Prostate gland (tissue), 2 donors: ENCODE results near the gene FOXJ3. TPM values are rescaled to one million over a fixed set of nuclear protein-coding genes. Genes with fewer than 3 reads are reported as not detected.

Experiments used
- DNase-seq: peaks from one replicate; pipeline ENCODE4 v3.0.0-alpha.2; 2019; ENCODE audit warnings: low spot score
- H3K27ac ChIP-seq, 2 donors: fragments of 200-600 bp; sonication (generic); 2 replicates each; pipeline ENCODE4 v1.5.1; 2017 to 2019
- H3K27me3 ChIP-seq: fragments of 200-600 bp; sonication (generic); replicated peaks from 2 replicates; pipeline ENCODE4 v1.5.1; 2019; ENCODE audit not compliant: insufficient read depth
- H3K36me3 ChIP-seq, 2 donors: fragments of 200-600 bp; sonication (generic); 1 replicate in 1 of 2; 2 replicates in 1 of 2; pipeline versions ENCODE4 v1.5.1 to v1.8.1; 2017 to 2019
- H3K4me1 ChIP-seq: fragments of 200-600 bp; sonication (generic); replicated peaks from 2 replicates; pipeline ENCODE4 v1.5.1; 2019
- H3K4me3 ChIP-seq, 2 donors: fragments of 200-600 bp; sonication (generic); 2 replicates each; pipeline ENCODE4 v1.5.1; 2017 to 2019
- H3K9me3 ChIP-seq: fragments of 200-600 bp; sonication (generic); 2 replicates; pipeline ENCODE4 v1.5.1; 2017
- CTCF ChIP-seq, 4 experiments: fragments of 200-600 bp in 2 of 4; fragments of 450-650 bp in 2 of 4; sonication (generic) in 2 of 4; IDR thresholded peaks; 1 replicate in 3 of 4; 2 replicates in 1 of 4; pipeline ENCODE4 v1.5.1; 2016 to 2019; ENCODE audit warnings: antibody characterized with exemption in 4 of 4, mild to moderate bottlenecking in 2 of 4, moderate library complexity in 2 of 4
- POLR2A ChIP-seq: fragments of 450-650 bp; IDR thresholded peaks from one replicate; pipeline ENCODE4 v1.6.1; 2016; ENCODE audit warnings: antibody characterized with exemption, mild to moderate bottlenecking
- POLR2AphosphoS5 ChIP-seq: sonication (generic); formaldehyde crosslinking; IDR thresholded peaks from one replicate; pipeline ENCODE4 v1.6.1; 2017; ENCODE audit warnings: antibody characterized with exemption
- WGBS: methylation state at CpG from one replicate; pipeline ENCODE4 v1.1.5; 2018; 5-methylcytosine and 5-hydroxymethylcytosine counted together
- intact Hi-C: fragments of 100-400 bp; cut with DNase I; formaldehyde crosslinking; loops from one replicate; pipeline ENCODE4 v1.14.2; 2022
- total RNA-seq, 2 donors: library from RNA; depleted of rRNA; stranded (reverse); fragments of >200 nt; gene quantifications; one replicate each; pipeline ENCODE4 v1.1.0, GENCODE V29; 2016

Gene FOXJ3
- total RNA-seq, 2 donors from 2014 or later, result 54.1 to 58.5 TPM

- no peaks in the 10 kb centered on the region for H3K9me3 ChIP-seq
- no peak for TF ChIP-seq POLR2AphosphoS5
- TF ChIP-seq POLR2A, result no peak
- no peak for TF ChIP-seq CTCF (IDR thresholded peaks at IDR 0.05)
- no peaks in the 10 kb centered on the region for H3K36me3 ChIP-seq
- no peaks in the 10 kb centered on the region for H3K4me1 ChIP-seq
- H3K27me3 ChIP-seq, result no peaks in the 10 kb centered on the region
- no peak for DNase-seq
- no peak overlapping the region for H3K27ac ChIP-seq
- H3K4me3 ChIP-seq, result no peak overlapping the region
- intact Hi-C loops, result no loop called here
- 81% methylated on average over 5 of the region's 5 CpGs for WGBS
Observed at GRCh38 chr1:42141978-42142377, 193.1 kb downstream of the FOXJ3 start.

GRCh38 chr1:42140191-42140590 lies 194.8 kb downstream of the FOXJ3 start:
- TF ChIP-seq POLR2A (no peak), CTCF (IDR thresholded peaks at IDR 0.05) (no peak), POLR2AphosphoS5 (no peak)
- WGBS, result 100% methylated on average over 2 of the region's 2 CpGs
- Histone ChIP-seq H3K4me3 (no peak overlapping the region), H3K27ac (no peak overlapping the region), H3K36me3 (no peaks in the 10 kb centered on the region), H3K4me1 (no peaks in the 10 kb centered on the region), H3K9me3 (no peaks in the 10 kb centered on the region), H3K27me3 (no peaks in the 10 kb centered on the region)
- intact Hi-C loops, result no loop called here
- no peak for DNase-seq

GRCh38 chr1:42139444-42139843 lies 195.6 kb downstream of the FOXJ3 start:
- H3K4me3 ChIP-seq, result no peak overlapping the region
- intact Hi-C loops, result no loop called here
- WGBS, result 96% methylated on average over 3 of the region's 3 CpGs
- no peaks in the 10 kb centered on the region for H3K9me3 ChIP-seq
- H3K4me1 ChIP-seq, result no peaks in the 10 kb centered on the region
- no peaks in the 10 kb centered on the region for H3K36me3 ChIP-seq
- DNase-seq, result no peak
- no peaks in the 10 kb centered on the region for H3K27me3 ChIP-seq
- H3K27ac ChIP-seq, result no peak overlapping the region
- TF ChIP-seq CTCF (IDR thresholded peaks at IDR 0.05) (no peak), POLR2A (no peak), POLR2AphosphoS5 (no peak)

GRCh38 chr1:42138586-42138985 lies 196.4 kb downstream of the FOXJ3 start:
- no peak overlapping the region for H3K4me3 ChIP-seq
- intact Hi-C loops, result no loop called here
- no peaks in the 10 kb centered on the region for H3K36me3 ChIP-seq
- H3K27me3 ChIP-seq, result no peaks in the 10 kb centered on the region
- DNase-seq, result no peak
- H3K9me3 ChIP-seq, result no peaks in the 10 kb centered on the region
- no peak overlapping the region for H3K27ac ChIP-seq
- 97% methylated on average over 4 of the region's 4 CpGs for WGBS
- no peaks in the 10 kb centered on the region for H3K4me1 ChIP-seq
- TF ChIP-seq POLR2A (no peak), POLR2AphosphoS5 (no peak), CTCF (IDR thresholded peaks at IDR 0.05) (no peak)

- Histone ChIP-seq H3K27ac (no peak overlapping the region), H3K9me3 (no peaks in the 10 kb centered on the region), H3K27me3 (no peaks in the 10 kb centered on the region), H3K4me1 (no peaks in the 10 kb centered on the region), H3K4me3 (no peak overlapping the region), H3K36me3 (no peaks in the 10 kb centered on the region)
- no peak for DNase-seq
- intact Hi-C loops, result no loop called here
- TF ChIP-seq CTCF (IDR thresholded peaks at IDR 0.05) (no peak), POLR2A (no peak), POLR2AphosphoS5 (no peak)
- WGBS, result 55% methylated on average over 10 of the region's 10 CpGs
Observed at GRCh38 chr1:42137766-42138165, 197.3 kb downstream of the FOXJ3 start.
